Uterus (tissue), 4 donors: ENCODE measurements around the gene EHMT1. TPM values are rescaled to one million over a fixed set of nuclear protein-coding genes. Genes with fewer than 3 reads are reported as not detected.

ENCODE experiments used
- DNase-seq, 2 donors: peaks; one replicate each; pipeline ENCODE4 v3.0.0-alpha.2; 2019 to 2020
- H3K27ac ChIP-seq, 2 donors: fragments of 200-600 bp; sonication (generic); 1 replicate in 1 of 2; 2 replicates in 1 of 2; pipeline ENCODE4 v1.5.1; 2016 to 2018
- H3K27me3 ChIP-seq, 2 donors: fragments of 200-600 bp; sonication (generic); one replicate each; pipeline ENCODE4 v1.5.1; 2018 to 2019; ENCODE audit warnings: control low read depth in 1 of 2
- H3K36me3 ChIP-seq, 2 donors: fragments of 200-600 bp; sonication (generic); one replicate each; pipeline ENCODE4 v1.5.1; 2019; ENCODE audit warnings: control low read depth in 1 of 2
- H3K4me1 ChIP-seq, 2 donors: fragments of 200-600 bp; sonication (generic); one replicate each; pipeline ENCODE4 v1.5.1; 2018 to 2019; ENCODE audit warnings: control low read depth in 1 of 2
- H3K4me3 ChIP-seq, 2 donors: fragments of 200-600 bp; sonication (generic); 1 replicate in 1 of 2; 2 replicates in 1 of 2; pipeline ENCODE4 v1.5.1; 2018 to 2019; ENCODE audit warnings: mild to moderate bottlenecking in 1 of 2
- H3K9me3 ChIP-seq, 2 donors: fragments of 200-600 bp; sonication (generic); one replicate each; pipeline ENCODE4 v1.5.1; 2019; ENCODE audit warnings: control low read depth in 1 of 2
- POLR2A ChIP-seq, 2 donors: fragments of 450-650 bp; IDR thresholded peaks; one replicate each; pipeline ENCODE4 v1.6.1; 2016; ENCODE audit warnings: antibody characterized with exemption in 2 of 2, mild to moderate bottlenecking in 1 of 2, moderate library complexity in 1 of 2
- intact Hi-C: fragments of 100-400 bp; cut with DNase I; formaldehyde crosslinking; loops from one replicate; pipeline ENCODE4 v1.15.1; 2023; ENCODE audit warnings: low total_unique reads
- total RNA-seq, 4 donors: library from RNA; depleted of rRNA in 3 of 4; stranded (reverse); fragments of >200 nt in 3 of 4; gene quantifications; one replicate each; pipeline versions ENCODE4 v1.1.0 to v1.2.4, GENCODE V29; 2014 to 2023
- TF ChIP-seq, protein P1 (sequence below), 4 experiments: fragments of 200-600 bp in 2 of 4; fragments of 450-650 bp in 2 of 4; sonication (generic) in 2 of 4; IDR thresholded peaks; one replicate each; pipeline ENCODE4 v1.5.1; 2016 to 2019; ENCODE audit warnings: antibody characterized with exemption in 4 of 4, mild to moderate bottlenecking in 2 of 4, moderate library complexity in 1 of 4
- donor health status: DM: yes; HTN: yes; CAD: no.

EHMT1 gene
- total RNA-seq, 4 donors from 2014 or later = 32.6 to 109 (median 74.9) TPM

DNA sequence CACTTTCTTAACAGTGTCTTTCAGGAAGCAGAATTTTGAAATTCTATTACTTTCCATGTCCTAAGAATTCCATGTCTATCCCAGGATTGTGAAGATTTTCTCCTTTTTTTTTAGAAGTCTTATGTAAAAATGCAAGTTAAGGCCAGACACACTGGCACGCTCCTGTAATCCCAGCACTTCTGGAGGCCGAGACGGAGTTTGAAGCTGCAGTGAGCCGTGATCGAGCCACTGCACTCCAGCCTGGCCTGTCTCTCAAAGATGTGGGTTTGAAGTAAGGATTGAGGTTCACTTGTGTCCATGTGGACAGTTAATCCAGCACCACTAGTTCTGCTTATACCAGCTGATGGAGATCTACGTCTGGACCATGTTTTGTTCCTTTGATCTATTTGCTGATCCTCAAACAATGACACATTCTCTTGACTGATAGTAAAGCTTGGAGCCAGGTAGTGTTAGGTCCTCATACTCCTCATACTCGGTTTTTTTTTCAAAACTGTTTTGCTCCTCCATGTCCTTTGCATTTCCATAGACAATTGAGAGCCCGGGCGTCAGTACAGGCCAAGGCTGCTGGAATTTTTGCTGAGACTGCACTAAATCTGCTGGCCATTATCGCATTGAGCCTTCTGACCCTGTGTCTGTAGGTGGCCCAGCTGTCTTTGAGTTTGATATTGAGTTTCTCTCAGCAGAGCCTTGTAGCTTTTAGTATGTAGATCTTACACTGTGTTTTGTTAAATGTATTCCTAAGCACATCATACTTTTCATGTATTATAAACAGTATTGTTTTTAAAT, 205.4 kb downstream of the EHMT1 start:
- no peak overlapping the region for H3K4me3 ChIP-seq
- no peaks in the 10 kb centered on the region for H3K4me1 ChIP-seq
- intact Hi-C loops = no loop called here
- TF ChIP-seq, protein P1, sequence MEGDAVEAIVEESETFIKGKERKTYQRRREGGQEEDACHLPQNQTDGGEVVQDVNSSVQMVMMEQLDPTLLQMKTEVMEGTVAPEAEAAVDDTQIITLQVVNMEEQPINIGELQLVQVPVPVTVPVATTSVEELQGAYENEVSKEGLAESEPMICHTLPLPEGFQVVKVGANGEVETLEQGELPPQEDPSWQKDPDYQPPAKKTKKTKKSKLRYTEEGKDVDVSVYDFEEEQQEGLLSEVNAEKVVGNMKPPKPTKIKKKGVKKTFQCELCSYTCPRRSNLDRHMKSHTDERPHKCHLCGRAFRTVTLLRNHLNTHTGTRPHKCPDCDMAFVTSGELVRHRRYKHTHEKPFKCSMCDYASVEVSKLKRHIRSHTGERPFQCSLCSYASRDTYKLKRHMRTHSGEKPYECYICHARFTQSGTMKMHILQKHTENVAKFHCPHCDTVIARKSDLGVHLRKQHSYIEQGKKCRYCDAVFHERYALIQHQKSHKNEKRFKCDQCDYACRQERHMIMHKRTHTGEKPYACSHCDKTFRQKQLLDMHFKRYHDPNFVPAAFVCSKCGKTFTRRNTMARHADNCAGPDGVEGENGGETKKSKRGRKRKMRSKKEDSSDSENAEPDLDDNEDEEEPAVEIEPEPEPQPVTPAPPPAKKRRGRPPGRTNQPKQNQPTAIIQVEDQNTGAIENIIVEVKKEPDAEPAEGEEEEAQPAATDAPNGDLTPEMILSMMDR (IDR thresholded peaks at IDR 0.05) = no peak
- TF ChIP-seq POLR2A (IDR thresholded peaks at IDR 0.05) = no peak
- DNase-seq = no peak
- H3K27ac ChIP-seq = no peak overlapping the region
- no peaks in the 10 kb centered on the region for H3K27me3 ChIP-seq
- peaks cover 0 to 4% of the 10 kb centered on the region in 2 donors for H3K9me3 ChIP-seq
- no peaks in the 10 kb centered on the region for H3K36me3 ChIP-seq

DNA sequence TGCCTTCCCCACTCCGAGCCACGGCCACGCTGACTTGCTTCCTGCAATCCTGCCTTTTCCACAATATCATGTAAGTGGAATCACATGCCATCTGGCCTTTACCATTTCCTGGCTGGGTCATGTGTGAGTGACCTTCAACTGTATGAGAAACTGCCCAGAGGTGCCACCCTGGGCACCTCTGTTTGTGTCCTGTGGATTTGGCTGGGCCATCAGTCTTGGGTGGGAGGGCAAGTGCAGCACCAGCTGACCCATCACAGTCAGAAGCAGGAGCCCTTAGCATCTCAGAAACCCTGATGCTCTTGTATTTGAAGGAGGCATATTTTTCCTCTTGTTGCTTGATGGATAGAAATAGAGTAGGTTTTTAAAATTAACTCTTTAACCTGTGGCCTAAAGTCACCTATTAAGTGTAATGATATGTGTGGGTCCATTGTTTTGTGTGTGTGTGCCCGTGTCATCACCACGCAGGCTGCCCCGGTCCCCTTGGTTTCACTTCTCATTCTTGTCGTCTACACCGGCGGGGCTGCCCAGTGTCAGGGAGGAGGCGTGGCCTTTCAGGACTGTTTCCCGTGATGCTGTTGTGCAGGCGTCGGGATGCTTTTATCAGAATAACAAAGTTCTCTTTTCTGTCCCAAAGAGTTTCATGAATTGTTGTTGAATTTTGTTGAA, 206.7 kb downstream of the EHMT1 start:
- Histone ChIP-seq H3K9me3 (peaks cover 0 to 4% of the 10 kb centered on the region in 2 donors), H3K4me3 (no peak overlapping the region), H3K4me1 (no peaks in the 10 kb centered on the region), H3K27me3 (no peaks in the 10 kb centered on the region), H3K36me3 (no peaks in the 10 kb centered on the region), H3K27ac (no peak overlapping the region)
- no peak for DNase-seq
- no peak for TF ChIP-seq POLR2A (IDR thresholded peaks at IDR 0.05)
- TF ChIP-seq, protein P1 (IDR thresholded peaks at IDR 0.05) = no peak
- intact Hi-C loops = no loop called here

DNA sequence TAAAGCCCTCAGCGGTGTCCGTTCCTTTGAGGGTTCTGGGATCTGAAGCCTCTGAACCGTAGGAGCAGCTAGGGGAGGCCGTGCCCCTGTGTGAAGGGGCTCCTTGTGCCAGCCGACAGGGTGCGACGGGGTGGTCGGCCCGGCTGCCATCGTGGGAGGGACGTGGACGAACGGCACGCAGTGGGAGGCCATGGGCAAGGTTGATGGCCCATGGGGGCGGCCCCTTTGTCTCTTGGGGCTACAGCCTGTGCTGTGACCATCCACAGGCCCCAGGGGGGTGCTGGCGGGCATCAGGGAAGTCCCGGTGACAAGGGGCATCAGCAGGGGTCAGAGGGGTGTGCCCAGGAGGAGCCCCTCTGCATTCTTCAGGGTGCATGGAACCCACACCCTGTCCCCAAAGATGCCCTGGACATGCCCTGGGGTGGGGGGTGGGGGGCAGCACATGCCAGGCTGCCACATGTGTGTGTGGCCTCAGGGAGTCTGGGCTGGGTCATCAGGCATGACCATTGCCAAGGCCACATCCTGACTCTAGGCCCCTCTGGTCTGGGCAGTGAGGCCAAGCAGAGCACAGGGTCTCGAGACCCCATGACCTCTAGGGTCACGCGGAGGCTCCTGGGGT, 209.2 kb downstream of the EHMT1 start:
- Histone ChIP-seq H3K9me3 (peaks cover 0 to 4% of the 10 kb centered on the region in 2 donors), H3K4me3 (no peak overlapping the region), H3K4me1 (no peaks in the 10 kb centered on the region), H3K27ac (no peak overlapping the region), H3K27me3 (no peaks in the 10 kb centered on the region), H3K36me3 (no peaks in the 10 kb centered on the region)
- TF ChIP-seq POLR2A (IDR thresholded peaks at IDR 0.05) = no peak
- TF ChIP-seq, protein P1 (IDR thresholded peaks at IDR 0.05) = no peak
- no peak for DNase-seq
- intact Hi-C loops = no loop called here

DNA sequence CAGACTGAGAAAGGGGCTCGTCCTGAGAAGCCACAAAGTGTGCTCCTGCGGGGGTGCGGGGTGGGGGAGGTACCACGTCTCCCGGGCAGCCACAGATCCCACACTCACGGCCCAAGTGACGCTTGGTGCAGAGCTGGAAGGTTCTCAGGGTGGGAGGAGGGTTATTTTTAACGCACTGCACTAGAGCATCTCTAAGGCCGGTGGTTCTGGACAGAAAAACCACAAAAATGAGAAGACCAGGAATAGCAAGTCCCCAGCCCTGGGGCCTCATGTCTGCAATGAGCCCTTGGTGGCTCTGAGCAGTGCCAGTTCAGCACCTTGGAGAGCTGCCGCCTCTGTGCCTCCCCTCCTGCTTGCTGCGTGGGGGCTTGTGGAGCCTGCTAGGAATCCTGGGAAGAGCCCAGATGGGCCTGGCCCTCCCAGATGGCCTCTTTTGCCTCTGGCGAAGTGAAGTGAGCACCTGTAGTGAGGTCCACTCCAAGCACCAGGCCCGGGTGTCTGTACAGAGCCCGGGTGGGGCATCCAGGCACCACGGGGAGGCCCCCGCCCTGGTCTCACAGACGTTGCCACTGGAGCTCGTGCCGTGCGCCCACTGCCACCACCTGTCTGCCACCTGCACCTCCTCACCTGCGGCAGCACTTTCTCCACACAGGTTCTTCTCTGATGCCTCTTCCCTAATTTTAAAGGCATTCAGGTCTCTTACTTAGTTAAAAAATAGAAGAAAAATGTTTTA, 209.9 kb downstream of the EHMT1 start:
- intact Hi-C loops = no loop called here

More for the DNA sequence above, 209.9 kb downstream of the EHMT1 start:
- no peaks in the 10 kb centered on the region for H3K27me3 ChIP-seq
- H3K9me3 ChIP-seq = peaks cover 0 to 4% of the 10 kb centered on the region in 2 donors
- H3K27ac ChIP-seq = no peak overlapping the region
- H3K4me1 ChIP-seq = no peaks in the 10 kb centered on the region
- no peak for DNase-seq
- no peak overlapping the region for H3K4me3 ChIP-seq
- TF ChIP-seq, protein P1 (IDR thresholded peaks at IDR 0.05) = no peak
- TF ChIP-seq POLR2A (IDR thresholded peaks at IDR 0.05) = no peak
- no peaks in the 10 kb centered on the region for H3K36me3 ChIP-seq
